A673 (cell line): ENCODE results near the gene CCDC158. TPM values are rescaled to one million over a fixed set of nuclear protein-coding genes. Genes with fewer than 3 reads are reported as not detected.

Experiments used
- BruUV-seq: library from RNA; stranded (reverse); fragments of 400-500 nt; replicated peaks from 2 replicates; lab custom pipeline; 2021; lab: Mats Ljungman, UMichigan
- CTCF ChIA-PET: fragments of 300-600 bp; sonication (Branson Sonifier 250); formaldehyde crosslinking; loops from one replicate; lab custom pipeline; 2022; ENCODE audit warnings: antibody characterized with exemption; lab: Charles Lee
- POLR2A ChIA-PET: fragments of 300-600 bp; sonication (Branson Sonifier 250); formaldehyde crosslinking; loops from one replicate; lab custom pipeline; 2022; ENCODE audit warnings: antibody characterized with exemption; ENCODE audit not compliant: low non-redundant PET; lab: Charles Lee
- DNase-seq: peaks from one replicate; pipeline ENCODE4 v3.0.0-alpha.2; 2015; ENCODE audit warnings: low spot score
- H3K27ac ChIP-seq: fragments of 200-600 bp; sonication (generic); 2 replicates; pipeline ENCODE4 v1.5.1; 2016; ENCODE audit warnings: mixed run types, low read depth, mild to moderate bottlenecking, mixed read lengths, antibody characterized with exemption, low read length; ENCODE audit not compliant: poor library complexity, severe bottlenecking
- H3K27me3 ChIP-seq: fragments of 200-600 bp; sonication (generic); replicated peaks from 2 replicates; pipeline ENCODE4 v1.6.1; 2017; ENCODE audit warnings: mixed run types, low read depth, mild to moderate bottlenecking, mixed read lengths, antibody characterized with exemption, low read length; ENCODE audit not compliant: insufficient read depth, poor library complexity
- H3K36me3 ChIP-seq: fragments of 200-600 bp; sonication (generic); 2 replicates; pipeline ENCODE4 v1.6.1; 2016; ENCODE audit warnings: mixed run types, mild to moderate bottlenecking, mixed read lengths, antibody characterized with exemption, low read length; ENCODE audit not compliant: insufficient read depth, poor library complexity, severe bottlenecking
- H3K4me1 ChIP-seq: fragments of 200-600 bp; sonication (generic); 2 replicates; pipeline ENCODE4 v1.6.1; 2017; ENCODE audit warnings: mixed run types, mild to moderate bottlenecking, mixed read lengths, antibody characterized with exemption, low read length; ENCODE audit not compliant: insufficient read depth, poor library complexity, severe bottlenecking
- H3K4me3 ChIP-seq: fragments of 200-600 bp; sonication (generic); 2 replicates; pipeline ENCODE4 v1.5.1; 2016; ENCODE audit warnings: low read depth, mixed run types, mild to moderate bottlenecking, mixed read lengths, low read length; ENCODE audit not compliant: poor library complexity, severe bottlenecking
- H3K9me3 ChIP-seq: fragments of 200-600 bp; sonication (generic); 2 replicates; pipeline ENCODE4 v1.6.1; 2016; ENCODE audit warnings: mixed run types, low read depth, mild to moderate bottlenecking, mixed read lengths, antibody characterized with exemption, low read length; ENCODE audit not compliant: poor library complexity, severe bottlenecking
- EZH2 ChIP-seq: fragments of 200-600 bp; sonication (generic); IDR thresholded peaks from 2 replicates; pipeline ENCODE4 v1.6.1; 2017; ENCODE audit warnings: borderline replicate concordance, low read depth, mild to moderate bottlenecking, mixed read lengths, antibody characterized with exemption, low read length; ENCODE audit not compliant: poor library complexity, severe bottlenecking
- intact Hi-C: fragments of 100-400 bp; cut with micrococcal nuclease; formaldehyde crosslinking; loops from one replicate; pipeline ENCODE4 v1.10.0; 2022; ENCODE audit not compliant: unreplicated experiment
- total RNA-seq: library from RNA; stranded (reverse); gene quantifications from 2 replicates; pipeline ENCODE4 v1.2.3, GENCODE V29; 2021
- TF ChIP-seq, protein P1 (sequence below): fragments of 300-800, 200-600 bp; sonication (generic); conservative IDR thresholded peaks from 2 replicates; pipeline ENCODE4 v1.5.1; 2017; ENCODE audit warnings: low read depth, mild to moderate bottlenecking, antibody characterized with exemption, low read length, moderate library complexity, mixed read lengths

CCDC158 gene
- total RNA-seq, 1 experiment from 2014 or later, result not detected

GRCh38 chr4:76447393-76447851 is 26.5 kb upstream of the CCDC158 start:
- H3K27me3 ChIP-seq, result no peaks in the 10 kb centered on the region
- intact Hi-C loops, result no loop called here
- peaks cover 6% of the 10 kb centered on the region for H3K4me1 ChIP-seq
- no peak overlapping the region for H3K4me3 ChIP-seq
- CTCF ChIA-PET, result no interaction called here
- no TSS peak for BruUV-seq
- no peaks in the 10 kb centered on the region for H3K9me3 ChIP-seq
- DNase-seq, result no peak
- no peaks in the 10 kb centered on the region for H3K36me3 ChIP-seq
- POLR2A ChIA-PET, result no interaction called here
- H3K27ac ChIP-seq, result no peak overlapping the region
- TF ChIP-seq, protein P1, sequence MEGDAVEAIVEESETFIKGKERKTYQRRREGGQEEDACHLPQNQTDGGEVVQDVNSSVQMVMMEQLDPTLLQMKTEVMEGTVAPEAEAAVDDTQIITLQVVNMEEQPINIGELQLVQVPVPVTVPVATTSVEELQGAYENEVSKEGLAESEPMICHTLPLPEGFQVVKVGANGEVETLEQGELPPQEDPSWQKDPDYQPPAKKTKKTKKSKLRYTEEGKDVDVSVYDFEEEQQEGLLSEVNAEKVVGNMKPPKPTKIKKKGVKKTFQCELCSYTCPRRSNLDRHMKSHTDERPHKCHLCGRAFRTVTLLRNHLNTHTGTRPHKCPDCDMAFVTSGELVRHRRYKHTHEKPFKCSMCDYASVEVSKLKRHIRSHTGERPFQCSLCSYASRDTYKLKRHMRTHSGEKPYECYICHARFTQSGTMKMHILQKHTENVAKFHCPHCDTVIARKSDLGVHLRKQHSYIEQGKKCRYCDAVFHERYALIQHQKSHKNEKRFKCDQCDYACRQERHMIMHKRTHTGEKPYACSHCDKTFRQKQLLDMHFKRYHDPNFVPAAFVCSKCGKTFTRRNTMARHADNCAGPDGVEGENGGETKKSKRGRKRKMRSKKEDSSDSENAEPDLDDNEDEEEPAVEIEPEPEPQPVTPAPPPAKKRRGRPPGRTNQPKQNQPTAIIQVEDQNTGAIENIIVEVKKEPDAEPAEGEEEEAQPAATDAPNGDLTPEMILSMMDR, result no peak

- Histone ChIP-seq H3K27ac (no peak overlapping the region), H3K36me3 (no peaks in the 10 kb centered on the region), H3K27me3 (no peaks in the 10 kb centered on the region), H3K9me3 (no peaks in the 10 kb centered on the region), H3K4me3 (no peak overlapping the region), H3K4me1 (peaks cover 6% of the 10 kb centered on the region)
- CTCF ChIA-PET, result no interaction called here
- DNase-seq, result no peak
- TF ChIP-seq, protein P1, result no peak
- TF ChIP-seq EZH2, result no peak
- intact Hi-C loops, result no loop called here
- no TSS peak for BruUV-seq
- POLR2A ChIA-PET, result no interaction called here
Observed at GRCh38 chr4:76445911-76446310, 25.0 kb upstream of the CCDC158 start.

DNA sequence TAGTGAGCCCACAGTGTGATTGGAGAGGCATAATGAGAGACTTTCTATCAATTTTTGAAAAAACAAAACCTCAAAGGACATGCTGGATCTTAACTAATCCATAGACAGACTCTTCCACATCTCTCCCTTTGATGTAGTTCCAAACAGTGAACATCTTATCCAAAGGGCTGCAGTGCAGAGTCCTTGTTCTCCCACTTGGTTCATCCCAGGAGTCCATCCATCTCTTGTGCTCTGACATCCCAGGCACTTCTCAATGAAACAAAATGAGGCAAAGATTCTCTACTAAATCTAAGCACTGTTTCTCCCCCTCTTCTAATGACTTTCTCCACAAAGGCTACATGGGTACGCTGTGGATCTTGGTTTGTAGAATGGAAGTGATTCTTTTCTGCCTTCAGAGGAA is 22.4 kb upstream of the CCDC158 start:
- no peaks in the 10 kb centered on the region for H3K27me3 ChIP-seq
- no TSS peak for BruUV-seq
- H3K27ac ChIP-seq, result no peak overlapping the region
- CTCF ChIA-PET, result no interaction called here
- TF ChIP-seq, protein P1, result no peak
- TF ChIP-seq EZH2, result no peak
- no peaks in the 10 kb centered on the region for H3K4me1 ChIP-seq
- no peaks in the 10 kb centered on the region for H3K9me3 ChIP-seq
- no peaks in the 10 kb centered on the region for H3K36me3 ChIP-seq
- DNase-seq, result no peak
- intact Hi-C loops, result no loop called here
- no peak overlapping the region for H3K4me3 ChIP-seq
- POLR2A ChIA-PET, result no interaction called here
